Mucosa of descending colon (tissue), 3 donors: ENCODE data around the gene DIDO1. TPM values are rescaled to one million over a fixed set of nuclear protein-coding genes. Genes with fewer than 3 reads are reported as not detected.

Source experiments
- ATAC-seq: fragments of 200-7000 bp; cut with Tn5 transposase; one replicate; pipeline ENCODE4 v1.9.1; 2020; ENCODE audit warnings: mild to moderate bottlenecking, moderate library complexity
- DNase-seq, 3 donors: peaks; one replicate each; pipeline ENCODE4 v3.0.0-alpha.2; 2020
- H3K36me3 ChIP-seq: fragments of 200-600 bp; one replicate; pipeline ENCODE4 v1.8.0; 2021; ENCODE audit warnings: low read depth, mild to moderate bottlenecking
- H3K4me1 ChIP-seq: fragments of 200-600 bp; one replicate; pipeline ENCODE4 v1.8.0; 2021; ENCODE audit warnings: low read depth, mild to moderate bottlenecking
- H3K4me3 ChIP-seq: fragments of 200-600 bp; one replicate; pipeline ENCODE4 v1.8.0; 2021; ENCODE audit warnings: mild to moderate bottlenecking
- H3K9me3 ChIP-seq: fragments of 200-600 bp; one replicate; pipeline ENCODE4 v1.8.0; 2021; ENCODE audit warnings: mild to moderate bottlenecking
- CTCF ChIP-seq: fragments of 200-600 bp; IDR thresholded peaks from one replicate; pipeline ENCODE4 v1.8.0; 2022; ENCODE audit warnings: antibody characterized with exemption, mild to moderate bottlenecking
- intact Hi-C, 2 donors: fragments of 100-400 bp; cut with DNase I in 1 of 2; cut with micrococcal nuclease in 1 of 2; formaldehyde crosslinking; loops; one replicate each; pipeline versions ENCODE4 v1.11.0 to v1.11.1; 2022; cut with DNase I, micrococcal nuclease
- total RNA-seq, 3 donors: library from RNA; stranded (reverse); fragmentation: NEBNext Ultra II Directional in 2 of 3; extraction: Animal tissue kit (Norgen Biotek cat#: 25700) in 2 of 3; gene quantifications; one replicate each; pipeline versions ENCODE4 v1.2.1 to v1.2.4, GENCODE V29; 2021 to 2023
- donor health status: DM: no; HTN: no; CAD: no; lungs with moderate emphysema.
- donor health status: DM: no; HTN: no; CAD: no.
- donor health status: DM: no; HTN: yes; CAD: no.

DIDO1 gene
- total RNA-seq, 3 donors from 2014 or later, result 53.4 to 72.5 (median 67.4) TPM

DNA sequence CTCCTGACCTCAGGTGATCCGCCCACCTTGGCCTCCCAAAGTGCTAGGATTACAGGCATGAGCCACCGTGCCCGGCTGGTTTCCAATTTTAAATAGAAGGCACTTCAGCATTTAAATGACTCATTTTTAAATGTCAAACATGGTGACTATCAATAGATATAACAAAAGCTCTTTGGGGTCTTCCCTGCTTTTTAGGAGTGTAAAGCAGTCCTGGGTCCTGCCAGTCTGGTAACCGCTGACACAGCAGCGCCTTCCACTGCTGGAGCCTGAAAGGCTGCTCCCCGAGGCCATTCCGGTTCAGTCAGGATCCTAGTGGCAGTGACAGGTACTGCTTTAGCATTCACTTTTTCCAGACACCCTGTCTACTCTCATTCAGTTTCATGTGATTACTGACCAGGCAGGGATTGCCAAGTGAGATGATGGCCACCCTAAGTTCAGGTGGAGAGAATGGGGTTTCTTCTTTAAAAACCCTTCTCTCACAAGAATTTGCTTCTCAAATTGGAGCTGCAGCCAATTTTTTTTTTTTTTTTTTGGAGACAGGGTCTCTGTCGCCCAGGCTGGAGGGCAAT is 5.1 kb downstream of the DIDO1 start:
- TF ChIP-seq CTCF, result peak; percentile 26
- peak in 1 of 3 donors; percentile 71 for DNase-seq
- no peak overlapping the region for H3K4me3 ChIP-seq
- intact Hi-C loops, result no loop called here
- ATAC-seq, result peak; percentile 64
- H3K9me3 ChIP-seq, result no peaks in the 10 kb centered on the region
- H3K36me3 ChIP-seq, result no peaks in the 10 kb centered on the region
- peaks cover 55% of the 10 kb centered on the region for H3K4me1 ChIP-seq

GRCh38 chr20:62920039-62920645 is 6.2 kb downstream of the DIDO1 start:
- Histone ChIP-seq H3K9me3 (no peaks in the 10 kb centered on the region), H3K36me3 (no peaks in the 10 kb centered on the region), H3K4me3 (no peak overlapping the region), H3K4me1 (peaks cover 55% of the 10 kb centered on the region)
- TF ChIP-seq CTCF, result no peak
- no peak for ATAC-seq
- no peak for DNase-seq
- intact Hi-C loops, result no loop called here

- TF ChIP-seq CTCF, result no peak
- intact Hi-C loops, result no loop called here
- H3K36me3 ChIP-seq, result no peaks in the 10 kb centered on the region
- H3K4me3 ChIP-seq, result no peak overlapping the region
- H3K4me1 ChIP-seq, result peaks cover 54% of the 10 kb centered on the region
- ATAC-seq (no peak), DNase-seq (no peak)
- H3K9me3 ChIP-seq, result no peaks in the 10 kb centered on the region
These were observed 7.5 kb downstream of the DIDO1 start for GRCh38 chr20:62918831-62919230.

DNA sequence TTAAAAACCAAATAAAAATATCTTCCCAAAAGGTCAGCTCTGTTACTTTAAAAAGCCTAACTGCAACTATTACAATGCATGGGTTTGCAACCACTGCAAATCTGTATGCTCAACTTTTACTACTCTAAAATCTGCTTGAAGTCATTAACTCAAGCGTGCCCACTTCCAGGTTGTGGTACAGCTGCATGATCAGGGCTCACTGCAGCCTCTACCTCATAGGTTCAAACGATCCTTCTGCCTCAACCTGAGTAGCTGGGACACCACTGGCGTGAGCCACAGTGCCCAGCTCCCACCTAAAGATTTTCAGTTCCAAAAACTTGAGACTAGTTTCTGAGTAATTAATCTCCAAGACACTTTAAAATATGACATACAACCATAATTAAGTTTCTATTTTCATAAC is 8.2 kb downstream of the DIDO1 start:
- Histone ChIP-seq H3K36me3 (no peaks in the 10 kb centered on the region), H3K9me3 (no peaks in the 10 kb centered on the region), H3K4me1 (peaks cover 53% of the 10 kb centered on the region), H3K4me3 (no peak overlapping the region)
- DNase-seq, result no peak
- intact Hi-C loops, result no loop called here
- TF ChIP-seq CTCF, result no peak
- ATAC-seq, result no peak

- DNase-seq (no peak), ATAC-seq (no peak)
- Histone ChIP-seq H3K36me3 (no peaks in the 10 kb centered on the region), H3K4me1 (peaks cover 48% of the 10 kb centered on the region), H3K9me3 (no peaks in the 10 kb centered on the region), H3K4me3 (no peak overlapping the region)
- no peak for TF ChIP-seq CTCF
- intact Hi-C loops, result no loop called here
These were observed 8.6 kb downstream of the DIDO1 start for GRCh38 chr20:62917720-62918119.
